HPDE6-E6E7 (cell line): ENCODE measurements around the gene ORC6.

ENCODE experiments used
- DNase-seq: peaks from one replicate; pipeline ENCODE4 v3.0.0; 2011; ENCODE audit warnings: missing footprints; ENCODE audit errors: extremely low spot score

ORC6 gene

GRCh38 chr16:46700048-46700447, 10.6 kb downstream of the ORC6 start:
- DNase-seq = no peak

- DNase-seq = no peak
Observed at GRCh38 chr16:46701615-46702014, 12.2 kb downstream of the ORC6 start.

- DNase-seq = no peak
Observed at GRCh38 chr16:46702030-46702429, 12.6 kb downstream of the ORC6 start.

- DNase-seq = no peak
Observed at GRCh38 chr16:46706642-46707041, 17.2 kb downstream of the ORC6 start.

GRCh38 chr16:46709469-46710005, 20.1 kb downstream of the ORC6 start:
- DNase-seq = no peak

GRCh38 chr16:46711106-46712058, 21.9 kb downstream of the ORC6 start:
- no peak for DNase-seq

- DNase-seq = no peak
Observed at GRCh38 chr16:46712911-46713310, 23.5 kb downstream of the ORC6 start.

GRCh38 chr16:46713634-46714033, 24.2 kb downstream of the ORC6 start:
- DNase-seq = no peak

- no peak for DNase-seq
Observed at GRCh38 chr16:46714797-46715591, 25.5 kb downstream of the ORC6 start.

GRCh38 chr16:46715769-46716305, 26.4 kb downstream of the ORC6 start:
- DNase-seq = no peak

GRCh38 chr16:46717692-46718091, 28.2 kb downstream of the ORC6 start:
- DNase-seq = no peak

GRCh38 chr16:46718214-46718613, 28.8 kb downstream of the ORC6 start:
- DNase-seq = no peak

- no peak for DNase-seq
Observed at GRCh38 chr16:46719528-46719927, 30.1 kb downstream of the ORC6 start.

GRCh38 chr16:46720619-46721018, 31.2 kb downstream of the ORC6 start:
- DNase-seq = no peak

GRCh38 chr16:46721885-46722284, 32.4 kb downstream of the ORC6 start:
- no peak for DNase-seq

- no peak for DNase-seq
Observed at GRCh38 chr16:46727184-46727583, 37.7 kb downstream of the ORC6 start.

GRCh38 chr16:46727630-46728029, 38.2 kb downstream of the ORC6 start:
- no peak for DNase-seq

GRCh38 chr16:46728806-46729205, 39.3 kb downstream of the ORC6 start:
- no peak for DNase-seq

GRCh38 chr16:46729326-46729995, 40.0 kb downstream of the ORC6 start:
- no peak for DNase-seq

GRCh38 chr16:46730126-46730525, 40.7 kb downstream of the ORC6 start:
- DNase-seq = no peak

- DNase-seq = no peak
Observed at GRCh38 chr16:46730801-46731690, 41.6 kb downstream of the ORC6 start.
